Activated CD4-positive, alpha-beta T cell treated with anti-CD3 and anti-CD28 coated beads, Interleukin-2, amount 50 U/mL, for 1 hour (primary cell): ENCODE results near the gene NUCB1.
"Not testable (repeated sequence)": the region's sequence is repeated elsewhere in the genome, so short reads cannot be mapped to it uniquely, and the experiment has no call there.

Experiments
- DNase-seq: peaks from one replicate; pipeline ENCODE4 v3.0.0-alpha.2; 2020

NUCB1 gene

GRCh38 chr19:48906324-48906723, 6.2 kb downstream of the NUCB1 start:
- no peak for DNase-seq

GRCh38 chr19:48907671-48908070, 7.6 kb downstream of the NUCB1 start:
- DNase-seq = no peak

DNA sequence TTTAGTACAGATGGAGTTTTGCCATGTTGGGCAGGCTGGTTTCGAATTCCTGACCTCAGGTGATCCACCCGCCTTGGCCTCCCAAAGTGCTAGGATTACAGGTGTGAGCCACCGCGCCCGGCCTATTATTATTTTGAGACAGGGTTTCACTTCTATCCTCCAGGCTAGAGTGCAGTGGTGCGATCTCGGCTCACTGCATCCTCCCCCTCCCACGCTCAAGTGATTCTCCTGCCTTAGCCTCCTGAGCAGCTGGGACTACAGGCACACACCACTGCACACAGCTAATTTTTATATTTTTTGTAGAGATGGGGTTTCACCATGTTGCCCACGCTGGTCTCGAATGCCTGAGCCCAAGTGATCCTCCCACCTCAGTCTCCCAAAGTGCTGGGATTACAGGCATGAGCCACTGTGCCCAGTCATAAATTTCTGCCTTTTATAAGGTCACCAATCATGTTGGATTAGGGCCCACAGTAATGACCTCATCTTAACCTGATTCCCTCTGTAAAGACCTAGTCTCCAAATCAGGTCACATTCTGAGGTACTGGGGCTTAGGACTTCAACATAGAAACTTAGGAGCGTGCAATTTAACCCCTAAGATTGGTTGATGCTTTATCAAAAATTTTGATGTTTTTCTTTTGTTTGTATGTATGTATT, 9.4 kb downstream of the NUCB1 start:
- not testable (repeated sequence) for DNase-seq

GRCh38 chr19:48910803-48911202, 10.7 kb downstream of the NUCB1 start:
- no peak for DNase-seq

DNA sequence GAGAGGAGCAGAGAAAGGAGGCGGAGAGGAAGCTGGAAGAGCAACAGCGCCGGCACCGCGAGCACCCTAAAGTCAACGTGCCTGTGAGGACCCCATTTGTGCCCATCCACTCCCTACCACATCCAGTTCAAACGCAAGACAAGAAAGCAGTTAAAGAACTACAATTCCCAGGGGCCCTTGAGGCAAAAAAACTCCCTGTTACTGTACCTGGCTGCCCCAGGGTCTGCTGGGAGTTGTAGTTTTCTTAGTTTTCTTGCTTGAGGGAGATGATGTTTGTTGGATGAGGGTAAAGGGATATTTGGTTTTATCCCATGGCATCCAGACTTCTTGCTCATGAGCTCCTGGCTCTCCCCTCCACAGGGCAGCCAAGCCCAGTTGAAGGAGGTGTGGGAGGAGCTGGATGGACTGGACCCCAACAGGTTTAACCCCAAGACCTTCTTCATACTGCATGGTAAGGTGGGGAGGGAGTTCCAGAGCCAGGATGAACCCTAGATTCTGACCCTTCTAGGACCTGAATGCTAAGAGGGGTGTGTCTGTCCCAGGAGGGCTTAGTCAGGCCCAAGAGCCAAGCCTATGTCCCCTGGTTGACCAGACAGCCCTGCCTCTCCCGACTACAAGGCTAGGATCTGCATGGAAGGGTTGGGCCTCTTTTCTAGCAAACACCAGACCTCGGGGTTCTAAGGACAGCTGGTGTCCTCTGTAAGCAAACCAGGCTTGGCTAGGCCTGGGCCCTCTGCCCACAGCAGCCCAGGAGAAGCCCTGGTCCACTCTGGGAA, 13.2 kb downstream of the NUCB1 start:
- no peak for DNase-seq

- DNase-seq = no peak
Observed at GRCh38 chr19:48914181-48914580, 14.1 kb downstream of the NUCB1 start.

DNA sequence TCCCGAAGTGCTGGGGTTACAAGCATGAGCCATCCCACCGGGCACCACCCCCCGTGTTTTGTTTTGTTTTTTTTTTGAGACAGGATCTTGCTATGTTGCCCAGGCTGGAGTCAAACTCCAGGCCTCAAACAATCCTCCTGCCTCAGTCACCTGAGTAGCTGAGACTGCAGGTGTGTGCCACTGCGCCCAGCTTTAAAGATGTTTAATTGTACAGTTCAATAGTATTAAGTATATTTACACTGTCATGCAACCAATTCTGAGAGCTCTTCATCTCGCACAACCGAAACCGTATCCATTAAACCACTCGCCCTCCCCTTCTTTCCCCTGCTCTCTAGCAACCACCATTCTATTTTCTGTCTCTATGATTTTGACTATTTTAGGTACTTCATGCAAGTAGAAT, 15.6 kb downstream of the NUCB1 start:
- DNase-seq = no peak

GRCh38 chr19:48918071-48918470, 18.0 kb downstream of the NUCB1 start:
- DNase-seq = no peak

DNA sequence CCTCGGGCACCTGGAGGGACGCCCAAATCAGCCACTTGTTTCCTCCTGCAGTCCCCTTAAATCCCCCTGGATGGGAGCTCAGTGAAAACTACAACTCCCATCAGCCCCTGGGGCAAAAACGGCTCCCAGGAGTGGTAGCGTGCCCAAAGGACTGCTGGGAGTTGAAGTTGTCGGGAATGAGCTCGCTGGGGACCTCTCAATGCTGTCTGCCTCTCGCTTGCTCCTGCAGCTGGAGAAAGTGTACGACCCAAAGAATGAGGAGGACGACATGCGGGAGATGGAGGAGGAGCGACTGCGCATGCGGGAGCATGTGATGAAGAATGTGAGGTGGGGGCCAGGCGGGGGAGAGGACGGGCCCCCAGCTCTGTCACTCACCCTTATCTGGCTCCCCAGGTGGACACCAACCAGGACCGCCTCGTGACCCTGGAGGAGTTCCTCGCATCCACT, 18.7 kb downstream of the NUCB1 start:
- DNase-seq = no peak

DNA sequence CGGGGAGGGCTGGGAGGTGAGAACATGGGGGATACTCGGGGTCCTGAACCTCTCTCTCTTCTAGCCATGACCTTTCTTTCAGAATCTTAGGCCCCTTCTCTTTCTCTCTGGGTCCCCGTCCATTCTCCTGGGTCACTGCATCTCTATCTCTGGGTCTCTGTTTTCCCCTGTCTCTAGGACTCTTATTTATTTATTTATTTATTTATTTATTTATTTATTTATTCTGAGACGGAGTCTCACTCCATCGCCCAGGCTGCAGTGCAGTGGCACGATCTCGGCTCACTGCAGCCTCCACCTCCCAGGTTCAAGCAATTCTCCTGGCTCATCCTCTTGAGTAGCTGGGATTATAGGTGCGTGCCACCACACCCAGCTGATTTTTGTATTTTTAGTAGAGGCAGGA, 19.2 kb downstream of the NUCB1 start:
- not testable (repeated sequence) for DNase-seq

DNA sequence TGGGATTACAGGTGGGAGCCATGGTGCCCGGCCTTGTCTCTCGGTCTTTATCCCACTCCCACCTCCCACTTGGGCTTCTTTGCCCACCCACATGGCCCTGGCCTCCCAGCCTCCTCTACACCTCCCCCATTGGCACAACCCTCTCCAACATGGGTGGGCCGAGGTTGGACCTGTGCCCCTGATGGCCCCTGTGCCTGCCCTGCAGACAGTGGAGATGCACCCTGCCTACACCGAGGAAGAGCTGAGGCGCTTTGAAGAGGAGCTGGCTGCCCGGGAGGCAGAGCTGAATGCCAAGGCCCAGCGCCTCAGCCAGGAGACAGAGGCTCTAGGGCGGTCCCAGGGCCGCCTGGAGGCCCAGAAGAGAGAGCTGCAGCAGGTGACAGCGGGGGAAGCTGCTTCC, 20.8 kb downstream of the NUCB1 start:
- DNase-seq = no peak

- no peak for DNase-seq
Observed at GRCh38 chr19:48921721-48922500, 21.8 kb downstream of the NUCB1 start.

- no peak for DNase-seq
Observed at GRCh38 chr19:48922548-48923490, 22.7 kb downstream of the NUCB1 start.

DNA sequence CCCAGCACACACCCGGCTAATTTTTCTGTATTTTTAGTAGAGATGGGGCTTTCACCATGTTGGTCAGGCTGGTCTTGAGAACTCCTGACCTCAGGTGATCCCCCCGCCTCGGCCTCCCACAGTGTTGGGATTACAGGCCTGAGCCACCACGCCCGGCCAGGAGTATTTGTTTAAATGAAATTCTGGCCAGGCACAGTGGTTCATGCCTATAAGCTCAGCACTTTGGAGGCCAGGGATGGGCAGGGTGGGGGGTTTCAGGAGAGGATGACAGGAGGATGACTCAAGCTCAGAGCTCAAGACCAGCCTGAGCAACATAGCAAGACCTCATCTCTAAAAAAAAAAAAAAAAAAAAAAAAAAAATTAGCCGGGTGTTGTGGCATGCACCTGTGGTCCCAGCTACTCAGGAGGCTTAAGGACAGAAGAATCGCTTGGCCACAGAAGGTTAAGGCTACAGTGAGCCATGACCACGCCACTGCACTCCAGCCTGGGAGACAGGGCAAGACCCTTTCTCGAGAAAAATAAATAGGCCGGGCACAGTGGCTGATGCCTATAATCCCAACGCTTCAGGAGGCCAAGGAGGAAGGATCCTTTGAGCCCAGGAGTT, 25.2 kb downstream of the NUCB1 start:
- no peak for DNase-seq

GRCh38 chr19:48925890-48926289, 25.8 kb downstream of the NUCB1 start:
- DNase-seq = not testable (repeated sequence)

DNA sequence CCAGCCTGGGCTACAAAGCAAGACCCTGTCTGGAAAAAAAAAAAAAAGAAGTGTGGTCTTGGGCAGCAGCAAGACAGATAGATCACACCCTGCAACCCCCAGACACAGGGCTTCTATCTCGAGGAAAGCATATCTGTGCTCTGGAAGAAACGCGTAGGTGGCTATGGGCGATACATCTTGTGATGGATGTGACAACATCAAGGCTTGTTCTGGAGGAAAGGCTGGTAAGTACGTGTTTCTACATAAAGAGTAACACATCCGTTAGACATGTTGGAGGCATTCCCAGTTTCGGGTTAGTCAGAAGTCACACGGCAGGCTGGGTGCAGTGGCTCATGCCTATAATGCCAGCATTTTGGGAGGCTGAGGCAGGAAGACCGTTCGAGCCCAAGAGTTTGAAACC, 26.8 kb downstream of the NUCB1 start:
- no peak for DNase-seq

DNA sequence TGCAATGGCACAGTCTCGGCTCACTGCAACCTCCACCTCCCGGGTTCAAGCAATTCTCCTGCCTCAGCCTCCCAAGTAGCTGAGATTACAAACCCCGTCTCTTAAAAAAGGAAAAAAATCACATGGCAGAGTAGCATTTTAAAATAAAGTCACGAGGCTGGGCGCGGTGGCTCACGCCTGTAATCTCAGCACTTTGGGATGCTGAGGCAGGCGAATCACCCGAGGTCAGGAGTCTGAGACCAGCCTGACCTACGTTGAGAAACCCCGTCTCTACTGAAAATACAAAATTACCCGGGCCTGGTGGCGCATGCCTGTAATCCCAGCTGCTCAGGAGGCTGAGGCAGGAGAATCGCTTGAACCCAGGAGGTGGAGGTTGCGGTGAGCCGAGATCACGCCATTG, 27.6 kb downstream of the NUCB1 start:
- not testable (repeated sequence) for DNase-seq

DNA sequence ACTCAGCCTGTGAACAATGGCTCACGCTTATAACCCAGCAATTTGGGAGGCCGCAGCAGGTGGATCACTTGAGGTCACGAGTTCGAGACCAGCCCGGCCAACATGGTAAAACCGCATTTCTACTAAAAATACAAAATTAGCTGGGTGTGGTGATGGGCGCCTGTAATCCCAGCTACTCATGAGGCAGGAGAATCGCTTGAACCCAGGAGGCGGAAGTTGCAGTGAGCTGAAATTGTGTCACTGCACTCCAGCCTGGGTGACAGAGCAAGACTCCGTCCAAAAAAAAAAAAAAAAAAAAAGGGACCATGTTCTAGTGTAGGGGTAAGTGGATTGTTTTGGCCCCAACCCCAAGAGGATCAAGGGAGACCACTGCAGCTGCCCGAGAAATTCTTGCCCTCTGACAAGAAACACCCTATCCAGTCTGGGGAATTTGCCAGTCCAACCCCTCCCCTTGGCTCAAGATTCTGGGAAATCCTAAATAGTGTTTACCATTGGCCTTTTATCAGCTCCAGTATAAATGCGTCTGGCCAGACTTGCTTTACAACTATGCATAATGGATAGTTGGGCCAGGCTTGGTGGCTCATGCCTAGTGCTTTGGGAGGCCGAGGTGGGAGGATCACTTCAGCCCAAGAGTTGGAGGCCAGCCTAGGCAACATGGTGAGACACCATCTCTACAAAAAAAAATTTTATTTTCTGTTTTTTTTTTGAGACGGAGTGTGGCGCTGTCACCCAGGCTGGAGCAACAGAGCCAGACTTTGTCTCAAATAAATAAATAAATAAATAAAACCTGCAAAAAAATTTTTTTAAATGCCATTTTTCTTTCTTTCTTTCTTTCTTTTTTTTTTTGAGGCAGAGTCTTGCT, 28.3 kb downstream of the NUCB1 start:
- DNase-seq = no peak

DNA sequence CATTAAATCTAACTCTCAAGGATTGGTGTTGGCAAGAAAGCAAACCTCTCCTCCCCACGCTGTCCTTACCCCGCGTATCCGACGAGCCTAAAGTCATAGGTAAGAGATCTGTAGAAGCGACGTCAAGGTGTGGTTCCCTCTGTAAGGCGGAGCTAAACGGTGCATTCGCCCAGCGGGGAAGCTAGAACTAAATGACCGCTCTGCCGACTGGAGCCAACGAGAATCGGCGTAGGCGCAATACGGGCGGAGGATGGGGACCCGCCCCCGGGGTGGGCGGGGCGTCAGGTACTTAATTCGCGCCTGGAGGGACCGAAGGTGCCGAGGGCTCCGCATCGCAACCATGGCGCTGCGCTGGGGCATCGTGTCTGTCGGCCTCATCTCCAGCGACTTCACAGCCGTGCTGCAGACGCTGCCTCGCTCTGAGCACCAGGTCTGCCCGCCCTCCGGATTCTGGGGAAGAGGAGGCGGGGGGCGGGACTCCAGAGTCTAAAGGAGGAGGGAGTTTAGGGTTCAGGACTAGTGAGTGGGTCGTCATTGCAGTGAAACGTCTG, 33.3 kb downstream of the NUCB1 start, which contains the start of gene DHDH:
Gene DHDH, plus strand, starts transcription at position 318 of the 551 bp plus-strand sequence. Its CDS starts 23 bp downstream, at position 341.
- peak; percentile 89 for DNase-seq

GRCh38 chr19:48934837-48935236, 34.7 kb downstream of the NUCB1 start:
- DNase-seq = no peak

DNA sequence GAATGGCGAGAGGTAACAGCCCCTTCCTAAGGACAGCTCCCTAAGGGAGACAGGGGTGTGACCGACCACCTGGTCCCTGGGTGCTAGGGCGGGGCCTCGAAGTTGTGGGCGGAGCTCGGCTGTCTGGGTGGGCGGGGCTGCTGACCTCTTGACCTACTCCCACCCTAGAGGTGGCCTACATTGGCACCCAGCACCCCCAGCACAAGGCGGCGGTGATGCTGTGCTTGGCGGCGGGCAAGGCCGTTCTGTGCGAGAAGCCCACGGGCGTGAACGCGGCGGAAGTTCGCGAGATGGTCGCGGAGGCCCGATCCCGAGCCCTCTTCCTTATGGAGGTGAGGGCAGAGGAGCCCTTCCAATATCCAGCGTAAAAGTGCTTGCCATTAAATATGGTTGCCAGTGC, 35.8 kb downstream of the NUCB1 start:
- DNase-seq = no peak
